Parathyroid adenoma (tissue), 2 donors: ENCODE measurements around the gene ANO9.

ENCODE experiments used
- H2AFZ ChIP-seq: fragments of 300-600 bp; sonication (generic); one replicate; pipeline ENCODE4 v1.7.0; 2017; ENCODE audit warnings: antibody characterized with exemption, mild to moderate bottlenecking
- H3K27ac ChIP-seq: fragments of 300-600 bp; sonication (generic); one replicate; pipeline ENCODE4 v1.7.0; 2017
- H3K27me3 ChIP-seq: fragments of 300-600 bp; sonication (generic); one replicate; pipeline ENCODE4 v1.7.0; 2017; ENCODE audit warnings: low read length; ENCODE audit not compliant: control insufficient read depth, insufficient read depth
- H3K36me3 ChIP-seq: fragments of 300-600 bp; sonication (generic); one replicate; pipeline ENCODE4 v1.7.0; 2017; ENCODE audit warnings: low read length; ENCODE audit not compliant: control insufficient read depth, insufficient read depth
- H3K4me1 ChIP-seq: fragments of 300-600 bp; sonication (generic); one replicate; pipeline ENCODE4 v1.7.0; 2017; ENCODE audit warnings: control low read depth
- H3K4me2 ChIP-seq: fragments of 300-600 bp; sonication (generic); one replicate; pipeline ENCODE4 v1.7.0; 2017; ENCODE audit warnings: low read length
- H3K4me3 ChIP-seq: fragments of 300-600 bp; sonication (generic); one replicate; pipeline ENCODE4 v1.7.0; 2017; ENCODE audit warnings: low read depth, low read length
- H3K79me2 ChIP-seq: fragments of 300-600 bp; sonication (generic); one replicate; pipeline ENCODE4 v1.7.0; 2017; ENCODE audit warnings: control low read depth
- H3K9ac ChIP-seq: fragments of 300-600 bp; sonication (generic); one replicate; pipeline ENCODE4 v1.7.0; 2017; ENCODE audit warnings: mild to moderate bottlenecking
- H3K9me3 ChIP-seq: fragments of 300-600 bp; sonication (generic); one replicate; pipeline ENCODE4 v1.7.0; 2017; ENCODE audit warnings: low read length; ENCODE audit not compliant: control insufficient read depth
- TF ChIP-seq, protein P1 (sequence below): fragments of 300-600 bp; sonication (generic); IDR thresholded peaks from one replicate; pipeline ENCODE4 v1.7.0; 2017; ENCODE audit warnings: antibody characterized with exemption, mild to moderate bottlenecking
- donor health status: primary hyperparathyroidism.

The ANO9 gene

DNA sequence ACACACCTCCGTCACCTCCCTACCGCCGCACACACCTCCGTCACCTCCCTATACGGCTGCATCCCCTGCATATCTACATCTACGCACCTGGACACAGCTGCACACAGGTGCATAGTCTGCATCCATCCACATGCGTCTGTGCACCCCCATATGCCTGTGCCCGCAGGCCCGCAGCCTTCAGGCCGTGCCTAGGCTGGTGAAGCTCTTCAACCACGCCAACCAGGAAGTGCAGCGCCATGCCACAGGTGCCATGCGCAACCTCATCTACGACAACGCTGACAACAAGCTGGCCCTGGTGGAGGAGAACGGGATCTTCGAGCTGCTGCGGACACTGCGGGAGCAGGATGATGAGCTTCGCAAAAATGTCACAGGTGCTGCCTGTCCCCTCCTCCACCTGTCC lies 43.0 kb downstream of the ANO9 start:
- H3K27ac ChIP-seq, result no peak overlapping the region
- H3K4me2 ChIP-seq, result no peak overlapping the region
- no peak overlapping the region for H3K9ac ChIP-seq
- no peaks in the 10 kb centered on the region for H3K27me3 ChIP-seq
- H3K79me2 ChIP-seq, result no peaks in the 10 kb centered on the region
- no peak overlapping the region for H2AFZ ChIP-seq
- TF ChIP-seq, protein P1, sequence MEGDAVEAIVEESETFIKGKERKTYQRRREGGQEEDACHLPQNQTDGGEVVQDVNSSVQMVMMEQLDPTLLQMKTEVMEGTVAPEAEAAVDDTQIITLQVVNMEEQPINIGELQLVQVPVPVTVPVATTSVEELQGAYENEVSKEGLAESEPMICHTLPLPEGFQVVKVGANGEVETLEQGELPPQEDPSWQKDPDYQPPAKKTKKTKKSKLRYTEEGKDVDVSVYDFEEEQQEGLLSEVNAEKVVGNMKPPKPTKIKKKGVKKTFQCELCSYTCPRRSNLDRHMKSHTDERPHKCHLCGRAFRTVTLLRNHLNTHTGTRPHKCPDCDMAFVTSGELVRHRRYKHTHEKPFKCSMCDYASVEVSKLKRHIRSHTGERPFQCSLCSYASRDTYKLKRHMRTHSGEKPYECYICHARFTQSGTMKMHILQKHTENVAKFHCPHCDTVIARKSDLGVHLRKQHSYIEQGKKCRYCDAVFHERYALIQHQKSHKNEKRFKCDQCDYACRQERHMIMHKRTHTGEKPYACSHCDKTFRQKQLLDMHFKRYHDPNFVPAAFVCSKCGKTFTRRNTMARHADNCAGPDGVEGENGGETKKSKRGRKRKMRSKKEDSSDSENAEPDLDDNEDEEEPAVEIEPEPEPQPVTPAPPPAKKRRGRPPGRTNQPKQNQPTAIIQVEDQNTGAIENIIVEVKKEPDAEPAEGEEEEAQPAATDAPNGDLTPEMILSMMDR, result no peak
- no peak overlapping the region for H3K4me3 ChIP-seq
- H3K36me3 ChIP-seq, result no peaks in the 10 kb centered on the region
- H3K9me3 ChIP-seq, result no peaks in the 10 kb centered on the region
- no peaks in the 10 kb centered on the region for H3K4me1 ChIP-seq

DNA sequence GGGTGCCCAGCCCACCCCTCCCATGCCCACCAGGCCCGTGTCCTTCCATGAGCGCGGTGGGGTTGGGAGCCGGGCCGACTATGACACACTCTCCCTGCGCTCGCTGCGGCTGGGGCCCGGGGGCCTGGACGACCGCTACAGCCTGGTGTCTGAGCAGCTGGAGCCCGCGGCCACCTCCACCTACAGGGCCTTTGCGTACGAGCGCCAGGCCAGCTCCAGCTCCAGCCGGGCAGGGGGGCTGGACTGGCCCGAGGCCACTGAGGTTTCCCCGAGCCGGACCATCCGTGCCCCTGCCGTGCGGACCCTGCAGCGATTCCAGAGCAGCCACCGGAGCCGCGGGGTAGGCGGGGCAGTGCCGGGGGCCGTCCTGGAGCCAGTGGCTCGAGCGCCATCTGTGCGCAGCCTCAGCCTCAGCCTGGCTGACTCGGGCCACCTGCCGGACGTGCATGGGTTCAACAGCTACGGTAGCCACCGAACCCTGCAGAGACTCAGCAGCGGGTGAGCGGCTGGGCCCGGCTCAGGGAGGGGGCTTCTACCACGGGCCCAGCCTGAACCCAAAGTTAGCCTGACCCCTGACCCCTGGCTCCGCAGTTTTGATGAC lies 44.8 kb downstream of the ANO9 start:
- H3K4me2 ChIP-seq, result no peak overlapping the region
- no peaks in the 10 kb centered on the region for H3K27me3 ChIP-seq
- no peak overlapping the region for H3K27ac ChIP-seq
- H2AFZ ChIP-seq, result no peak overlapping the region
- TF ChIP-seq, protein P1, result no peak
- H3K9ac ChIP-seq, result no peak overlapping the region
- no peaks in the 10 kb centered on the region for H3K79me2 ChIP-seq
- H3K4me3 ChIP-seq, result no peak overlapping the region
- no peaks in the 10 kb centered on the region for H3K9me3 ChIP-seq
- no peaks in the 10 kb centered on the region for H3K36me3 ChIP-seq
- H3K4me1 ChIP-seq, result peaks cover 3% of the 10 kb centered on the region

DNA sequence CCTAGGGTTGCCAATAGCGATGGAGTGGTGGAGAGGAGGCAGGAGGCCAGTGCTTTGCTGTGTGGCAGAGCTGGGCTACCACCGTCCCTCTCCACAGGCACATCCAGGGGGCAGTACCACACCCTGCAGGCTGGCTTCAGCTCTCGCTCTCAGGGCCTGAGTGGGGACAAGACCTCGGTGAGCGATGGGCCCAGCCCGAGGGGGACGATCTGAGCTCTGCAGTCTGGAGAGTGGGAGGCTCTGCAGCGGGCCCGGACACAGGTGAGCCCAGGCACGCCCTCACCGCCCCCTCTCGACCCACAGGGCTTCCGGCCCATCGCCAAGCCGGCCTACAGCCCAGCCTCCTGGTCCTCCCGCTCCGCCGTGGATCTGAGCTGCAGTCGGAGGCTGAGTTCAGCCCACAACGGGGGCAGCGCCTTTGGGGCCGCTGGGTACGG lies 45.3 kb downstream of the ANO9 start:
- Histone ChIP-seq H3K79me2 (no peaks in the 10 kb centered on the region), H3K4me3 (no peak overlapping the region), H3K4me1 (peaks cover 3% of the 10 kb centered on the region), H2AFZ (no peak overlapping the region), H3K9ac (no peak overlapping the region), H3K36me3 (no peaks in the 10 kb centered on the region), H3K27ac (no peak overlapping the region), H3K4me2 (no peak overlapping the region), H3K9me3 (no peaks in the 10 kb centered on the region), H3K27me3 (no peaks in the 10 kb centered on the region)
- TF ChIP-seq, protein P1, result no peak

DNA sequence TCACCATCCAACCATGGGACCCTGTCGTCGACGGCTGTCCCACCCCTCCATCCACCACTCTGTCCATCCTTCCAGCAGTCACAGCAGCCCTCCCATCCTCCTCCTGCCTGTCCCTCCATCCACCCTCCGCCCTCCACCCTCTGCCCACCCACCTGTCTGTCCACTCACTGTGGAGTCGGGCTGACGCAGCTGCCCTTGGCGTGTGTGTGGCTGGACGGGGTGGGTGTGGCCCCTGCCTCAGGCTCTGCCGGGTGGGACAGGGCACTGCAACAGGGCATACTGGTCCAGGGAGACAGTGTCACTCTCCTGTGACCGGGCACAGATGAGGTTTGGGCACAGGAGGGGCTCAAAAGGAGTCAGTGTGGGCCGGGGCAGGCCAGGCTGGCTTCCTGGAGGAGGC lies 45.9 kb downstream of the ANO9 start:
- H3K4me2 ChIP-seq, result no peak overlapping the region
- H3K27me3 ChIP-seq, result no peaks in the 10 kb centered on the region
- H3K79me2 ChIP-seq, result no peaks in the 10 kb centered on the region
- H3K9me3 ChIP-seq, result no peaks in the 10 kb centered on the region
- H2AFZ ChIP-seq, result no peak overlapping the region
- TF ChIP-seq, protein P1, result no peak
- no peaks in the 10 kb centered on the region for H3K36me3 ChIP-seq
- H3K4me1 ChIP-seq, result peaks cover 3% of the 10 kb centered on the region
- no peak overlapping the region for H3K9ac ChIP-seq
- H3K27ac ChIP-seq, result no peak overlapping the region
- no peak overlapping the region for H3K4me3 ChIP-seq
